Head of caudate nucleus (tissue), 42 donors: ENCODE measurements around the gene ZNF785.
"Not testable (repeated sequence)": the region's sequence is repeated elsewhere in the genome, so short reads cannot be mapped to it uniquely, and the experiment has no call there.

Source experiments
- DNase-seq, 42 donors: peaks; one replicate each; pipeline versions ENCODE4 v3.0.0 to v3.0.0-alpha.2; 2020 to 2021; ENCODE audit warnings: mixed read lengths in 7 of 42
- intact Hi-C: fragments of 100-400 bp; cut with DNase I; formaldehyde crosslinking; loops from one replicate; pipeline ENCODE4 v1.15.0; 2022

Gene ZNF785

DNA sequence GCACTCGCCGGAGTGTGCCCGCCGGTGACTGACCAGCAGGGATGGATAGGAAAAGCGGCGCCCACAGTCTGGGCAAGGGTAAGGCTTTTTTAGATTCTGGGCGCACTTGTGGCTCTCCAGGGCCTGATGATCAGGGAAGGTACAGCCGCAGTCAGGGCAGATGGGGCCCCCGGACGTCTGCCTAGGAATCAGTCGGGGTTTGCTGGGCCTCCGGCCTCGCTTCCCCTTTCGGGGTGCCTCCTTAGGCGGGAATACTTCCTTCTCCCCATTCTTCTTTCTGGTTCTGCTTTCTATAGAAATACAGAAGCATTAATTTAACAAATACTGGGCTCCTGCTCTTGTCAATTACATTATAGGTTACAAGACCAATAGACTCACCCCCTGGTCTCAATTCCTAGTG lies 19.7 kb upstream of the ZNF785 start:
- intact Hi-C loops = loop anchor here (10.0 kb wide), 1 partner anchor 50 kb away; the partner anchor contains the start of genes FBRS and PRR14
- DNase-seq = peak in 28 of 42 donors; percentile 8 to 58 (median 32)

- intact Hi-C loops = loop anchor here (10.0 kb wide), 1 partner anchor 50 kb away; the partner anchor contains the start of genes FBRS and PRR14
- DNase-seq = no peak
Observed at GRCh38 chr16:30604316-30604947, 18.9 kb upstream of the ZNF785 start.

DNA sequence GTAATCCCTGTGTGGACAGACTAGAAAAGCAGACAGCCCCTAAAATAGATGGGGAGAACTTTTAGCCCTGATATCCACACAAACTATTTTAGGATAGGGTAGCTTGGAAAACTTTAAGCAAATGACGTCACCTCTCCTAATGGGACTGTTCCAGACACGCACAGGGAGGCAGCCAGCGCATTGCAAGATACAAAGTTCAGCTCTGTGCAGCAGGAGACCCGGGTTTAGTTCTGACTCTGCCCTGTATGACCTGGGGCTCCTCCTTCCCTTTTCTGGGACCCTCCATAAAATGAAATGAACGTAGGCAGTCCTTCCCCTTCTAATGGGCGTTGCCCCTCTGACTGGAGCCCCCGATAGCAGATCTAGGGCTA lies 18.4 kb upstream of the ZNF785 start:
- DNase-seq = no peak
- intact Hi-C loops = loop anchor here (10.0 kb wide), 1 partner anchor 51 kb away; the partner anchor contains the start of genes FBRS and PRR14

GRCh38 chr16:30602616-30603277 lies 17.2 kb upstream of the ZNF785 start:
- intact Hi-C loops = loop anchor here (10.0 kb wide), 1 partner anchor 52 kb away; the partner anchor contains the start of genes FBRS and PRR14
- DNase-seq = peak in 3 of 42 donors; percentile 11 to 36 (median 20)

DNA sequence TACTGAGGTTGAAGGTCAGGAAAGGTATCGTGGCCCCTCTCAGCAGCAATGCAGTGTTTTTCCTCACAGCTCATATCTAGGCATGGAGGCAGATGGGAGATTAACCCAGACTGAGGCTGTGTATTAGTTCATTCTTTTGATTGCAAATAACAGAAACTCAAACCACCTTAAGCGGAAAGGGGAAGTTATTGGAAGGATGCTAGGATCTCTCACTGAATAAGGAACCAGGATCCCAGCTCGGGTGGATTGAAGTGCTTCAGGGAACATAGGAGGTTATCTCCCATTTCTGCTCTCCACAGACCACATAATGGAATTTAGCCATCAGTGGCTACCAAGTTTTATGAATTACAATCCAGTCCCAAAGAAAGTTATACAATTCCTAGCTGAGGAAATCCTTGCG lies 16.5 kb upstream of the ZNF785 start:
- intact Hi-C loops = loop anchor here (10.0 kb wide), 1 partner anchor 53 kb away; the partner anchor contains the start of genes FBRS and PRR14
- DNase-seq = no peak

- no peak for DNase-seq
- intact Hi-C loops = loop anchor here (10.0 kb wide), 1 partner anchor 54 kb away; the partner anchor contains the start of genes FBRS and PRR14
Observed at GRCh38 chr16:30600929-30601328, 15.4 kb upstream of the ZNF785 start.

- intact Hi-C loops = loop anchor here (10.0 kb wide), 1 partner anchor 55 kb away; the partner anchor contains the start of genes FBRS and PRR14
- DNase-seq = no peak
Observed at GRCh38 chr16:30600215-30600614, 14.7 kb upstream of the ZNF785 start.

DNA sequence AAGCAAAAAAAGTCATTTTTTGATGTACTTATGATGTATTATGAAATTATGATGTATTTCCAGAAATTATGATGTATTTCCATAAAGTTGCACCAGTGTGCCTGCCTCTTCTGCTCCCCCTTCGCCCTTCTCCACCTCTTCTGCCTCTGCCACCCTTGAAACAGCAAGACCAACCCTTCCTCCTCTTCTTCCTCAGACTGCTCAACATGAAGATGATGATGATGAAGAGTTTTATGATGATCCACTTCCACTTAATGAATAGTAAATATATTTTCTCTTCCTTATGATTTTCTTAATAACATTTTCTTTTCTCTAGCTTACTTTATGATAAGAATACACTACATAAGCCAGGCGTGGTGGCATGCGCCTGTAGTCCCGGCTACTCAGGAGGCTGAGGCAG lies 7.4 kb upstream of the ZNF785 start:
- intact Hi-C loops = no loop called here
- DNase-seq = no peak

DNA sequence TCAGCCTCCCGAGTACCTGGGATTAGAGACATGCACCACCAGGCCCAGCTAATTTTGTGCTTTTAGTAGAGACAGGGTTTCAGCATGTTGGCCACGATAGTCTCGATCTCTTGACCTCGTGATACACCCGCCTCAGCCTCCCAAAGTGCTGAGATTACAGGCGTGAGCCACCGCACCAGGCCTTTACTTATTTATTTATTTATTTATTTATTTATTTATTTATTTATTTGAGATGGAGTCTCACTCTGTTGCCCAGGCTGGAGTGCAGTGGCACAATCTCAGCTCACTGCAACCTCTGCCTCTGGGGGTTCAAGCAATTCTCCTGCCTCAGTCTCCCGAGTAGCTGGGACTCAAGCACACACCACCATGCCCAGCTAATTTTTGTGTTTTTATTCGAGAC lies 5.4 kb upstream of the ZNF785 start:
- DNase-seq, intact Hi-C loops: not testable (repeated sequence)

DNA sequence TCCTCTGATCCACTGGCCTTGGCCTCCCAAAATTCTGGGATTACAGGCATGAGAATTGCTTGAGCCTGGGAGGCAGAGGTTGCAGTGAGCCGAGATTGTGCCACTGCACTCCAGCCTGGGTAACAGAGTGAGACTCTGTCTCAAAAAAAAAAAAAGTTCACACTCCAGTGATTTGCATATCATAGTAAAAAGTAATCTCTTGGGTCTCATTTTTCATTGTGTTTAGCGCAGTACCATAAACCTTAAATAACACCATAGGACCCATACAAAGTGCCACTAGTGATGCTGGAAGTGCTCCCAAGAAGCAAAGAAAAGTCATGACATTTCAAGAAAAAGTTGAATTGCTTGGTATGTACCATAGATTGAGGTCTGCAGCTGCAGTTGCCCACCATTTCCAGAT lies 4.1 kb upstream of the ZNF785 start:
- DNase-seq, intact Hi-C loops: not testable (repeated sequence)

- intact Hi-C loops = no loop called here
Observed at GRCh38 chr16:30588651-30589050, 3.2 kb upstream of the ZNF785 start.

DNA sequence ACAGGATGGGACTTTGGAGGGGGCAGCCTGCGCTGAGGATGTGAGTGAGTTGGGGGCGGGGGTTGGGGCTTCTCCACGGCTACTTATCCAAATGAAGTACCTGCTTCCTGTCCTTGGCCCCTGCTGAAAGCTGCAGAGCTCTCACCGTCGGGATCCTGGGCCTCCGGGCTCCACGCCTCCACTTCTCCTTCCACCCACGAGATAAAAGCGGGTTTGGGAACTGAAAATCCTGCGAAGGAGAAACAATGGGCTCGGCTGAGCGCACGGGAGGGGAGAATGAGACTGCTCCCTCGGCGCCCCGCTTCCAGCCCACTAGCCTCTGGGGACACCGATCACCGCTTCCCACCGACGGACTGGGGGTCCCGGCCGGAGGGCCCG lies 486 bp downstream of the ZNF785 start:
- intact Hi-C loops = no loop called here
- DNase-seq = peak in 20 of 42 donors; percentile 9 to 70 (median 43)

More at GRCh38 chr16:30588651-30589050, 3.2 kb upstream of the ZNF785 start:
- no peak for DNase-seq

DNA sequence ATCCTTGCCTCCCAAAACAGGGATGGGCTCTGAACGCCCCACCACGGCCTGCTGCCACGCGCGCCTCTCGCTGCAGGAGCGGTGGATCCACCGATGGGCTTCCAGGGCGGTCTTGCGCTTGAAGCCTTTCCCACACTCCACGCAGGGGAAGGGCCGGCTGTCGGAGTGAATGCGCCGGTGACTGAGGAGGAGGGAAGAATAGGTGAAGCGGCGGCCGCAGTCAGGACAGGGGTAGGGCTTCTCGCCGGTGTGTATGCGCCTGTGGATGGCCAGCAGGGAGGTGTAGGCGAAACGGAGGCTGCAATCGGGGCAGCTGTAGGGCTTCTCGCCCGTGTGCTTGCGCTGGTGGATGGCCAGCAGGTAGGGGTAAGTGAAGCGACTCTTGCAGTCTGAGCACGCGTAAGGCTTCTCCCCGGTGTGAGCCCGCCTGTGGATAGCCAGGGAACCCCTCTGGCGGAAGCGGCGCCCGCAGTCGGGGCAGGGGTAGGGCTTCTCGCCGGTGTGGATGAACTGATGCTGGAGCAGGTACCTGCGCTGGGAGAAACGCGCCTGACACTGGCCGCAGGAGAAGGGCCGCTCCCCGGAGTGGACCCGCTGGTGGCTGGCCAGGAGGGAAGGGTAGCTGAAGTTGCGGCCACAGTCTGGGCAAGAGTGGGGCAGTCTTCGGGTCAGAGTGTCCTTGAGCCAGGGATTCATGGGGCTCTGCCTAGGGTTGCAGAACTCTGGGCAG lies 2.7 kb downstream of the ZNF785 start:
- DNase-seq = no peak
- intact Hi-C loops = no loop called here

DNA sequence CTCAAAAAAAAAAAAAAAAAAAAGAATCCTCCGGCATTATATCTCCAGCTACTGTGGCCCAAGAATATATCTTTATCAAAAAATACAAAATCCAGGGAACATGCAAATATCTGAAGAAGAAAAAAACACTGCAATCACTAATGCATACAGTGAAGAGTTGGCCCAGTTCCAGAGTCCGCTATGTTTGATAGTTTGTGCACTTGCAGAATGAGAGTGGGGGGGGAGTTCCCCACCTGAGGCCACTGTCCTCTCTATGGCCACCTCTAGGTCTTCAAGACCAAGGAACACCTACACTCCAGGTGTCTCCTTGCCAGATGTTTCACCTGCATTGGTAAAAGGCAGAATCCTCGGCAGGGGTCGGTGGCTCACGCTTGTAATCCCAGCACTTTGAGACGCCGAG lies 4.0 kb downstream of the ZNF785 start:
- intact Hi-C loops = no loop called here

GRCh38 chr16:30574678-30575077 lies 10.8 kb downstream of the ZNF785 start:
- intact Hi-C loops = loop anchor here (5.0 kb wide), 1 partner anchor 37 kb away; no protein-coding TSS in a partner anchor
- DNase-seq = no peak

More for the DNA sequence above, 4.0 kb downstream of the ZNF785 start:
- DNase-seq = no peak

DNA sequence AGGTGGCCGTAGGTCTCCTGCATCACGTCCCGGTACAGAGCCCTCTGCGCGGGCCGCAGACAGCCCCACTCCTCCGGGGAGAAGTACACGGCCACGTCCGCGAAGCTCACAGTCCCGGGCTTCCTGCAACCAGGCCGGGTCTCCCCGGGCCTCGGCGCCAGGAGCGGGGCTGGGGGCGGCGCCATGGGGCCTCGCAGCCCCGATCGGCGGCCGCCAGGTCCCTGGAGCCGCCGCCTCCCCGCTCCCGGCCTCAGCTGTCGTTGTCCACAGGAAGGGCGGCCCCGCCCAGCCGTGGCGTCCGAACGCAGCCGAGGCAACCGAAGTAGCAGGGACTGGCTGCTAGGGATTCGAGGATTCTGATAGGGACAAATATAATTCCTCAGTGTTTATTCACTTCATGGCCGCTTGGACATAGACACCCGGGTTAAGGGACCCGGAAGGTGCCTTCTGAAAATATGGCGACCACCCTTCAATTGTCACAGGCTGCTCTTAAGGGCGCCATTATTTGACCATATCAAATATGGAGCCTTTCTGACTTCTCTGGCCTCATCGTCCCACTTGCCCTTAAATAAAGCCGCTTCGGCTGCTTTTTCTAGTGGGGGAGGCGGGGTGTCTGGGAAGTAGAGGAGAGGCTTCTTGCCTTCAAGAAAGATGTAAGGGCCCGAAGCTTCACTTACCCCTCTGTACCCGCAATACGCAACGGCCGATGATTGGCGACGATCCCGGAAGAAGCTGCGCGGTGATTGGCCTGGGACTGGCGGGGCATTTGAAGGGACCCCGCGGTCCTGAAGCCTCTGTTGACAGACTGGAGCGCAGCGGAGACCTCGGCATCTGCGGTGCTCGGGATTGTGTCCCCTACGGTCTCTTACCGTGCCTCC lies 13.8 kb downstream of the ZNF785 start, which contains the start of gene ZNF688:
Gene ZNF688 (minus strand): TSS at position 270 of the 878 bp plus-strand sequence. CDS start 85 bp downstream, at position 185.
- DNase-seq = peak; percentile 88 to 98 (median 95)
- intact Hi-C loops = loop anchor here (5.0 kb wide), 1 partner anchor 34 kb away; no protein-coding TSS in a partner anchor

GRCh38 chr16:30570636-30571444 lies 14.7 kb downstream of the ZNF785 start:
- peak in 39 of 42 donors; percentile 15 to 68 (median 50) for DNase-seq
- intact Hi-C loops = loop anchor here (5.0 kb wide), 1 partner anchor 34 kb away; no protein-coding TSS in a partner anchor
